IMR-90 (cell line): Measurements from ENCODE around the gene MMAB. TPM values are rescaled to one million over a fixed set of nuclear protein-coding genes. Genes with fewer than 3 reads are reported as not detected.

Experiments
- ATAC-seq: fragments of 200-7000 bp; cut with Tn5 transposase; 2 replicates; pipeline ENCODE4 v1.9.1; 2020; ENCODE audit warnings: low read depth, mild to moderate bottlenecking, moderate library complexity
- BruUV-seq: library from RNA; stranded (reverse); fragments of 400-500 nt; replicated peaks from 2 replicates; lab custom pipeline; 2021; lab: Mats Ljungman, UMichigan
- CTCF ChIA-PET: fragments of 300-600 bp; formaldehyde crosslinking; extraction: SDS; loops from one replicate; lab custom pipeline; 2021; ENCODE audit warnings: antibody characterized with exemption; lab: Yijun Ruan, JAX
- POLR2A ChIA-PET: fragments of 300-600 bp; sonication (Branson Sonifier 250); formaldehyde crosslinking; loops from one replicate; lab custom pipeline; 2022; ENCODE audit warnings: antibody characterized with exemption; ENCODE audit not compliant: unreplicated experiment; lab: Charles Lee
- DNase-seq: peaks from one replicate; pipeline ENCODE4 v3.0.0; 2013
- H2AFZ ChIP-seq: replicated peaks from 2 replicates; pipeline ENCODE3; 2013; ENCODE audit warnings: low read length, mild to moderate bottlenecking; ENCODE audit not compliant: poor library complexity
- H2AK5ac ChIP-seq: 2 replicates; pipeline ENCODE4 v1.6.1; 2013; ENCODE audit warnings: low read depth, low read length, inconsistent platforms
- H2AK9ac ChIP-seq: replicated peaks from 2 replicates; pipeline ENCODE3; 2013; ENCODE audit warnings: mild to moderate bottlenecking, low read depth, low read length, moderate library complexity; ENCODE audit not compliant: poor library complexity
- H2BK120ac ChIP-seq: 2 replicates; pipeline ENCODE4 v1.6.1; 2013; ENCODE audit warnings: low read depth, low read length, inconsistent platforms
- H2BK15ac ChIP-seq: 3 replicates; pipeline ENCODE4 v1.6.1; 2013; ENCODE audit warnings: low read depth, low read length, inconsistent platforms
- H2BK20ac ChIP-seq: 2 replicates; pipeline ENCODE4 v1.6.1; 2013; ENCODE audit warnings: low read depth, mild to moderate bottlenecking, inconsistent platforms, low read length, moderate library complexity
- H2BK5ac ChIP-seq: 2 replicates; pipeline ENCODE4 v1.6.1; 2013; ENCODE audit warnings: mild to moderate bottlenecking, low read depth, low read length, inconsistent platforms; ENCODE audit not compliant: poor library complexity, severe bottlenecking
- H3K14ac ChIP-seq: replicated peaks from 2 replicates; pipeline ENCODE4 v1.6.1; 2013; ENCODE audit warnings: low read depth, low read length, inconsistent platforms
- H3K18ac ChIP-seq: 2 replicates; pipeline ENCODE4 v1.6.1; 2013; ENCODE audit warnings: low read depth, low read length, control low read depth
- H3K23ac ChIP-seq: 2 replicates; pipeline ENCODE4 v1.6.1; 2013; ENCODE audit warnings: low read depth, low read length, inconsistent platforms
- H3K27ac ChIP-seq: 2 replicates; pipeline ENCODE4 v1.5.1; 2013; ENCODE audit warnings: mild to moderate bottlenecking, control low read depth, low read length; ENCODE audit not compliant: insufficient read depth
- H3K27me3 ChIP-seq: 2 replicates; pipeline ENCODE4 v1.6.1; 2013; ENCODE audit warnings: low read length; ENCODE audit not compliant: control insufficient read depth, insufficient read depth
- H3K36me3 ChIP-seq: 2 replicates; pipeline ENCODE4 v1.6.1; 2013; ENCODE audit warnings: low read length, mixed read lengths; ENCODE audit not compliant: control insufficient read depth, insufficient read depth
- H3K4ac ChIP-seq: 2 replicates; pipeline ENCODE4 v1.6.1; 2013; ENCODE audit warnings: low read depth, low read length, inconsistent platforms
- H3K4me1 ChIP-seq: 2 replicates; pipeline ENCODE4 v1.6.1; 2013; ENCODE audit warnings: low read length, mixed read lengths; ENCODE audit not compliant: control insufficient read depth, insufficient read depth
- H3K4me2 ChIP-seq: 2 replicates; pipeline ENCODE4 v1.6.1; 2013; ENCODE audit warnings: low read depth, mild to moderate bottlenecking, control low read depth, low read length, moderate library complexity
- H3K4me3 ChIP-seq: 2 replicates; pipeline ENCODE4 v1.5.1; 2013; ENCODE audit warnings: low read depth, mild to moderate bottlenecking, control low read depth, low read length, moderate library complexity; ENCODE audit not compliant: insufficient read depth
- H3K56ac ChIP-seq: 2 replicates; pipeline ENCODE4 v1.6.1; 2013; ENCODE audit warnings: low read length, inconsistent platforms; ENCODE audit not compliant: insufficient read depth; ENCODE audit errors: extremely low read depth
- H3K79me1 ChIP-seq, 2 experiments: 2 replicates each; pipeline ENCODE4 v1.6.1; 2013; ENCODE audit warnings: low read length in 2 of 2, inconsistent platforms in 1 of 2, low read depth in 1 of 2
- H3K9ac ChIP-seq: 2 replicates; pipeline ENCODE4 v1.6.1; 2013; ENCODE audit warnings: low read depth, low read length, control low read depth
- H3K9me1 ChIP-seq: 2 replicates; pipeline ENCODE4 v1.6.1; 2013; ENCODE audit warnings: low read length, inconsistent platforms; ENCODE audit not compliant: insufficient read depth
- H3K9me3 ChIP-seq: 2 replicates; pipeline ENCODE4 v1.6.1; 2013; ENCODE audit warnings: low read length; ENCODE audit not compliant: control insufficient read depth, insufficient read depth
- H4K20me1 ChIP-seq: 2 replicates; pipeline ENCODE4 v1.6.1; 2013; ENCODE audit warnings: low read length, inconsistent platforms; ENCODE audit not compliant: insufficient read depth
- H4K5ac ChIP-seq: 2 replicates; pipeline ENCODE4 v1.6.1; 2013; ENCODE audit warnings: mild to moderate bottlenecking, low read depth, low read length, control low read depth
- H4K8ac ChIP-seq, 2 experiments: 2 replicates each; pipeline ENCODE4 v1.6.1; 2013; ENCODE audit warnings: low read depth in 2 of 2, low read length in 2 of 2, control low read depth in 1 of 2, inconsistent platforms in 1 of 2
- H4K91ac ChIP-seq: 2 replicates; pipeline ENCODE4 v1.6.1; 2013; ENCODE audit warnings: low read depth, low read length, inconsistent platforms; ENCODE audit not compliant: insufficient read depth
- POLR2A ChIP-seq: IDR thresholded peaks from 2 replicates; pipeline ENCODE4 v1.6.1; 2012; ENCODE audit warnings: mild to moderate bottlenecking, low read depth, low read length
- WGBS, 2 experiments: methylation state at CpG; one replicate each; pipeline versions ENCODE4 v1.1.5 to v1.1.7; 2013; ENCODE audit warnings: missing lambda C conversion rate in 2 of 2; ENCODE audit not compliant: insufficient read length in 1 of 2; ENCODE audit errors: extremely low coverage in 2 of 2; 5-methylcytosine and 5-hydroxymethylcytosine counted together
- dilution Hi-C: fragments of 300-500 bp; cut with HindIII; formaldehyde crosslinking; loops from one replicate; pipeline ENCODE4 v1.14.3; 2018; ENCODE audit warnings: low sequenced_read_pairs; ENCODE audit not compliant: unreplicated experiment
- in situ Hi-C: fragments of 300-500 bp; cut with MboI; formaldehyde crosslinking; loops from 3 replicates; pipeline ENCODE4 v1.14.3; 2019; ENCODE audit warnings: low sequenced_read_pairs, inconsistent platforms, mixed read lengths
- intact Hi-C: fragments of 100-400 bp; cut with micrococcal nuclease; formaldehyde crosslinking; loops from 2 replicates; pipeline ENCODE4 v1.10.0; 2022
- polyA plus RNA-seq, 3 experiments: library from polyadenylated mRNA; depleted of rRNA; stranded (reverse); fragments of >200 nt; gene quantifications; 2 replicates each; pipeline ENCODE4 v1.2.3, GENCODE V29; 2012; ENCODE audit warnings: low replicate concordance in 1 of 3
- total RNA-seq: library from RNA; depleted of rRNA; stranded (reverse); fragments of >200 nt; gene quantifications from 2 replicates; pipeline ENCODE4 v1.2.3, GENCODE V29; 2012

MMAB gene
- total and polyA plus RNA-seq, 2 of the 4 experiments (the other 2 are of a cell fraction), result 16.5 to 16.9 TPM

DNA sequence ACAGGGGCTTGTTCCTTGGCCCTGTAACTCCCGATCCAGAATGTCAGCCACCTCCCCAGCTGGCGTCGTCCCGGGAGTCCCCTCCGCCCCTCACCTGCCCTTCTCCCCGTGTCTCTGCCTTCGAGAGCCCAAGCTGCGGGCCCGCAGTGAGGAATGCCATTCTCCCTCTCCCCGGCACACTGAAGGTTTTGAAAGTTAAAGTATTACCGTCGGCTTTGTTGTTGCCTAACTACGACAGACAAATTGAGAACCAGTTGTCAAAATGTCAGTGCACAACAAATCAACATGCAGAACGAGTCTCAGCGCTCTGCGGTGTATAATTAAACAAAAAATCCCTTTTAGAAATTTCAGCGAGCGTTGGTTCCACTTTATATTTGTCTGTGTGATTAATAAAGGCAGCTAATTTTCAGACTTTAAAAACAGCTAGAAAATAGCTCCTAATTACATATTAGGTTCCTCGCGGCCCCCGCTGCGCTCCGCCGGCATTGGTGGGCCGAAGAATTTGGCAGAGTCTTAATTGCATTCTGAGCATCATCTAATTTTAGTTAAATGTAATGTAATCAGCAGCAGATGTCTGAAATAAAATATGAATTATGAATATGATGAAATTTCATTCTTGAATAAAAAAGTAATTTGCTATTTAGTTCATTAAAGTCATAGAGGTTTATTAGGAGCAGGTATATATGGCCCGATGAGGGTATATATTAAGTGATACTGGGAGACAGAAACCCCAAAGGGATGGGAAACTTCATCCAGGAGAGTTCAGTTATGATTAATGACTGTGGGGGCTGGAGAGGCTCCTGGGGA lies 40.5 kb upstream of the MMAB start:
- no TSS peak for BruUV-seq

More for the DNA sequence above, 40.5 kb upstream of the MMAB start:
- ATAC-seq, result no peak
- intact Hi-C loops (no loop called here), in situ Hi-C loops (no loop called here), dilution Hi-C loops (no loop called here)
- H3K4me3 ChIP-seq, result no peak overlapping the region
- no peak overlapping the region for H4K8ac ChIP-seq
- H3K23ac ChIP-seq, result no peak overlapping the region; the same call in 1 of the 2 replicates
- H3K56ac ChIP-seq, result no peak overlapping the region
- H3K18ac ChIP-seq, result no peak overlapping the region
- no peak overlapping the region for H2BK5ac ChIP-seq
- no peak overlapping the region for H3K4ac ChIP-seq
- no peak overlapping the region for H2BK15ac ChIP-seq
- no peak overlapping the region for H2AK5ac ChIP-seq
- ChIA-PET CTCF (interaction anchor here (0.6 kb wide), 1 partner anchor 16 kb away, joined by 3 read pairs; no protein-coding TSS in a partner anchor), POLR2A (no interaction called here)
- H4K20me1 ChIP-seq, result no peaks in the 10 kb centered on the region
- H3K4me2 ChIP-seq, result no peak overlapping the region
- H2AFZ ChIP-seq, result no peak overlapping the region
- no peaks in the 10 kb centered on the region for H3K36me3 ChIP-seq
- no peaks in the 10 kb centered on the region for H3K79me1 ChIP-seq
- H3K9me1 ChIP-seq, result no peaks in the 10 kb centered on the region
- H3K9me3 ChIP-seq, result no peaks in the 10 kb centered on the region; the same call in 1 of the 2 replicates
- no peak overlapping the region for H2BK20ac ChIP-seq
- H3K27ac ChIP-seq, result no peak overlapping the region
- H2AK9ac ChIP-seq, result no peak overlapping the region
- H3K4me1 ChIP-seq, result no peaks in the 10 kb centered on the region
- H4K5ac ChIP-seq, result no peak overlapping the region
- peaks cover 71% of the 10 kb centered on the region for H3K27me3 ChIP-seq
- H4K91ac ChIP-seq, result no peak overlapping the region
- H2BK120ac ChIP-seq, result no peak overlapping the region
- no peak overlapping the region for H3K14ac ChIP-seq
- DNase-seq, result no peak
- 100% methylated on average over 1 of the region's 26 CpGs; no CpG with 5 or more reads in 1 of the 2 experiments for WGBS, 2 experiments
- H3K9ac ChIP-seq, result no peak overlapping the region
- no peak for TF ChIP-seq POLR2A
